ENCODE data around the gene SERPINH1. TPM values are rescaled to one million over a fixed set of nuclear protein-coding genes. Genes with fewer than 3 reads are reported as not detected.

The SERPINH1 gene
- total and polyA plus RNA-seq, 2 of the 13 experiments (the other 11 are each of a cell fraction or from before 2014, with no cell fraction given), result 83.6 to 83.8 TPM

DNA sequence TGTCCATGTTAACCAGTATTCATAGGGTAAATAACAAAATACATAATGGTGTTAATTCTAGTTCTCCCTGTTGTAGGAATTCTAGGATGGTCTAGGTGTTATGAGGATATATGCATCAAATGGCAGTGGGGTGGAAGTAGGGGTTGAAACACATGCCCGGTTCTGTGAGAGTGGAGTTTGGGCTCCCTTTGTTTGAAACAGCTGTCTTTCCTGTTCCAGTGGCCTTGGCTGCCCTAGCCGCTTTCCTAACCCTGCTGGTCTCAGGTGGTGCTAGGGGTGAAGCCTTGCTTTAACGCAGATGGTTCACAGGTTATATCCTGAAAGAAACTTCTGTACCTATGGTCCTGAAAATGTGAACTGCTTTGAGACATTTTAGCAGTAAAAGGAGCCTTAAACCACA lies 38.3 kb downstream of the SERPINH1 start (continued):
- TF ChIP-seq, protein P1, sequence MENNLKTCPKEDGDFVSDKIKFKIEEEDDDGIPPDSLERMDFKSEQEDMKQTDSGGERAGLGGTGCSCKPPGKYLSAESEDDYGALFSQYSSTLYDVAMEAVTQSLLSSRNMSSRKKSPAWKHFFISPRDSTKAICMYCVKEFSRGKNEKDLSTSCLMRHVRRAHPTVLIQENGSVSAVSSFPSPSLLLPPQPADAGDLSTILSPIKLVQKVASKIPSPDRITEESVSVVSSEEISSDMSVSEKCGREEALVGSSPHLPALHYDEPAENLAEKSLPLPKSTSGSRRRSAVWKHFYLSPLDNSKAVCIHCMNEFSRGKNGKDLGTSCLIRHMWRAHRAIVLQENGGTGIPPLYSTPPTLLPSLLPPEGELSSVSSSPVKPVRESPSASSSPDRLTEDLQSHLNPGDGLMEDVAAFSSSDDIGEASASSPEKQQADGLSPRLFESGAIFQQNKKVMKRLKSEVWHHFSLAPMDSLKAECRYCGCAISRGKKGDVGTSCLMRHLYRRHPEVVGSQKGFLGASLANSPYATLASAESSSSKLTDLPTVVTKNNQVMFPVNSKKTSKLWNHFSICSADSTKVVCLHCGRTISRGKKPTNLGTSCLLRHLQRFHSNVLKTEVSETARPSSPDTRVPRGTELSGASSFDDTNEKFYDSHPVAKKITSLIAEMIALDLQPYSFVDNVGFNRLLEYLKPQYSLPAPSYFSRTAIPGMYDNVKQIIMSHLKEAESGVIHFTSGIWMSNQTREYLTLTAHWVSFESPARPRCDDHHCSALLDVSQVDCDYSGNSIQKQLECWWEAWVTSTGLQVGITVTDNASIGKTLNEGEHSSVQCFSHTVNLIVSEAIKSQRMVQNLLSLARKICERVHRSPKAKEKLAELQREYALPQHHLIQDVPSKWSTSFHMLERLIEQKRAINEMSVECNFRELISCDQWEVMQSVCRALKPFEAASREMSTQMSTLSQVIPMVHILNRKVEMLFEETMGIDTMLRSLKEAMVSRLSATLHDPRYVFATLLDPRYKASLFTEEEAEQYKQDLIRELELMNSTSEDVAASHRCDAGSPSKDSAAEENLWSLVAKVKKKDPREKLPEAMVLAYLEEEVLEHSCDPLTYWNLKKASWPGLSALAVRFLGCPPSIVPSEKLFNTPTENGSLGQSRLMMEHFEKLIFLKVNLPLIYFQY (CRISPR knock-in tag; IDR thresholded peaks at IDR 0.05; ENCODE audit: borderline replicate concordance), result no peak
- TF ChIP-seq HDAC1 (CRISPR knock-in tag; IDR thresholded peaks at IDR 0.05) (no peak), IRF2 (CRISPR knock-in tag; IDR thresholded peaks at IDR 0.05) (no peak), MXD1 (CRISPR knock-in tag; IDR thresholded peaks at IDR 0.05) (no peak), ZNF205 (CRISPR knock-in tag; IDR thresholded peaks at IDR 0.05) (no peak), HHEX (CRISPR knock-in tag; IDR thresholded peaks at IDR 0.05) (no peak), ZNF142 (CRISPR knock-in tag; IDR thresholded peaks at IDR 0.05) (no peak), MYC (CRISPR knock-in tag; IDR thresholded peaks at IDR 0.05; ENCODE audit: borderline replicate concordance) (no peak)
- TF ChIP-seq, protein P2, sequence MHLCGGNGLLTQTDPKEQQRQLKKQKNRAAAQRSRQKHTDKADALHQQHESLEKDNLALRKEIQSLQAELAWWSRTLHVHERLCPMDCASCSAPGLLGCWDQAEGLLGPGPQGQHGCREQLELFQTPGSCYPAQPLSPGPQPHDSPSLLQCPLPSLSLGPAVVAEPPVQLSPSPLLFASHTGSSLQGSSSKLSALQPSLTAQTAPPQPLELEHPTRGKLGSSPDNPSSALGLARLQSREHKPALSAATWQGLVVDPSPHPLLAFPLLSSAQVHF (CRISPR knock-in tag; IDR thresholded peaks at IDR 0.05), result no peak

All from HepG2 (cell line).